RWPE2 (cell line): ENCODE measurements around the gene STOML2.
A peak's percentile ranks its signal among the peaks of the same experiment; 100 is the strongest.

Source experiments
- ATAC-seq: fragments of 200-7000 bp; cut with Tn5 transposase; 3 replicates; pipeline ENCODE4 v1.9.1; 2021; ENCODE audit warnings: low read depth
- DNase-seq: peaks from one replicate; pipeline ENCODE4 v3.0.0-alpha.2; 2020; ENCODE audit warnings: low spot score
- H3K27ac ChIP-seq: fragments of 450-650 bp; 2 replicates; pipeline ENCODE4 v1.5.1; 2017; ENCODE audit warnings: mild to moderate bottlenecking; ENCODE audit not compliant: poor library complexity, severe bottlenecking
- H3K27me3 ChIP-seq: fragments of 250-450 bp; sonication (Bioruptor Pico); 2 replicates; pipeline ENCODE4 v1.5.1; 2021; ENCODE audit warnings: mild to moderate bottlenecking, moderate library complexity; ENCODE audit not compliant: insufficient read depth, poor library complexity, severe bottlenecking
- H3K36me3 ChIP-seq: fragments of 250-450 bp; sonication (Bioruptor Pico); 2 replicates; pipeline ENCODE4 v1.5.1; 2020; ENCODE audit warnings: low read depth, mild to moderate bottlenecking, moderate library complexity
- H3K4me1 ChIP-seq: fragments of 250-450 bp; sonication (Bioruptor Pico); 2 replicates; pipeline ENCODE4 v1.5.1; 2021; ENCODE audit warnings: mild to moderate bottlenecking, moderate library complexity; ENCODE audit not compliant: insufficient read depth, poor library complexity, severe bottlenecking
- H3K4me3 ChIP-seq: fragments of 250-450 bp; sonication (Bioruptor Pico); 2 replicates; pipeline ENCODE4 v1.5.1; 2021; ENCODE audit warnings: mild to moderate bottlenecking, moderate library complexity; ENCODE audit not compliant: severe bottlenecking
- H3K9me3 ChIP-seq: fragments of 250-450 bp; sonication (Bioruptor Pico); 2 replicates; pipeline ENCODE4 v1.5.1; 2021; ENCODE audit warnings: mild to moderate bottlenecking, moderate library complexity; ENCODE audit not compliant: severe bottlenecking
- TF ChIP-seq, protein P1 (sequence below): fragments of 450-650 bp; IDR thresholded peaks from one replicate; pipeline ENCODE4 v1.5.1; 2017; ENCODE audit warnings: mild to moderate bottlenecking, moderate library complexity; ENCODE audit not compliant: poor library complexity, severe bottlenecking

STOML2 gene

DNA sequence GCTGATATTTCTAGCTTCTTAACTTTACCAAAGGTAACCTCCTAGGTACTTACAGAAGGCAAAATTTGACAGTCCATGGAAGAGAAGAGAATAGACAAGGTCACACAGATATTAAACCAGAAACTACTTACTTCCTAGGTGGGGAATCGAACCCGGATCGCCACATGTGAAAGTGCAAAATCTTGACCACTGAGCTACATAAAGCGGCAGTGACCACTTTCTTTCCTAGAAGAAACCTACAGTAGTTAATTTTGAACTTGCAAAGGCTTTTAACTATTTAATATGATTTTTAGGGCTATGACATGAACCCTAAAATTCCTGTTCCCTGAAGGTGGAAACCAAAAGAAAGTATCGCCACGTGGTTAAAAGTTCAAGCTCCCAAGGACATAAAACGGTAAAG is 33.1 kb upstream of the STOML2 start:
- Histone ChIP-seq H3K36me3 (no peaks in the 10 kb centered on the region), H3K27me3 (no peaks in the 10 kb centered on the region), H3K27ac (no peak overlapping the region), H3K9me3 (no peaks in the 10 kb centered on the region), H3K4me1 (no peaks in the 10 kb centered on the region), H3K4me3 (no peak overlapping the region)
- TF ChIP-seq, protein P1, sequence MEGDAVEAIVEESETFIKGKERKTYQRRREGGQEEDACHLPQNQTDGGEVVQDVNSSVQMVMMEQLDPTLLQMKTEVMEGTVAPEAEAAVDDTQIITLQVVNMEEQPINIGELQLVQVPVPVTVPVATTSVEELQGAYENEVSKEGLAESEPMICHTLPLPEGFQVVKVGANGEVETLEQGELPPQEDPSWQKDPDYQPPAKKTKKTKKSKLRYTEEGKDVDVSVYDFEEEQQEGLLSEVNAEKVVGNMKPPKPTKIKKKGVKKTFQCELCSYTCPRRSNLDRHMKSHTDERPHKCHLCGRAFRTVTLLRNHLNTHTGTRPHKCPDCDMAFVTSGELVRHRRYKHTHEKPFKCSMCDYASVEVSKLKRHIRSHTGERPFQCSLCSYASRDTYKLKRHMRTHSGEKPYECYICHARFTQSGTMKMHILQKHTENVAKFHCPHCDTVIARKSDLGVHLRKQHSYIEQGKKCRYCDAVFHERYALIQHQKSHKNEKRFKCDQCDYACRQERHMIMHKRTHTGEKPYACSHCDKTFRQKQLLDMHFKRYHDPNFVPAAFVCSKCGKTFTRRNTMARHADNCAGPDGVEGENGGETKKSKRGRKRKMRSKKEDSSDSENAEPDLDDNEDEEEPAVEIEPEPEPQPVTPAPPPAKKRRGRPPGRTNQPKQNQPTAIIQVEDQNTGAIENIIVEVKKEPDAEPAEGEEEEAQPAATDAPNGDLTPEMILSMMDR, result no peak
- DNase-seq (no peak), ATAC-seq (no peak)

DNA sequence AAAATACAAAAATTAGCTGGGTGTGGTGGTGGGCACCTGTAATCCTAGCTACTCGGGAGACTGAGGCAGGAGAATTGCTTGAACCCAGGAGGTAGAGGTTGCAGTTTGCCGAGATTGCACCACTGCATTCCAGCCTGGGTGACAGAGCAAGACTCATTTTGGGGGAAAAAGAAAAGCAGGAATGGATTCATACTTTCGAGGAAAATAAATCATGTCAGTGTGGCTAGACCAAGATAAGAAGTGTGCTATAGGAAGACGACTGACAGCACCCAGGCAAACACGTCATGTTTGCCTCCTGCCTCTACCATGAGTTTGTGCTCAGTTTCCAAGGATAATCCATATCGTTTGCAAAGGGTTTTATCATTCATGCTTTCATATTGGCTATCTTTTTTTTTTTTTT is 32.0 kb upstream of the STOML2 start:
- no peaks in the 10 kb centered on the region for H3K9me3 ChIP-seq

DNA sequence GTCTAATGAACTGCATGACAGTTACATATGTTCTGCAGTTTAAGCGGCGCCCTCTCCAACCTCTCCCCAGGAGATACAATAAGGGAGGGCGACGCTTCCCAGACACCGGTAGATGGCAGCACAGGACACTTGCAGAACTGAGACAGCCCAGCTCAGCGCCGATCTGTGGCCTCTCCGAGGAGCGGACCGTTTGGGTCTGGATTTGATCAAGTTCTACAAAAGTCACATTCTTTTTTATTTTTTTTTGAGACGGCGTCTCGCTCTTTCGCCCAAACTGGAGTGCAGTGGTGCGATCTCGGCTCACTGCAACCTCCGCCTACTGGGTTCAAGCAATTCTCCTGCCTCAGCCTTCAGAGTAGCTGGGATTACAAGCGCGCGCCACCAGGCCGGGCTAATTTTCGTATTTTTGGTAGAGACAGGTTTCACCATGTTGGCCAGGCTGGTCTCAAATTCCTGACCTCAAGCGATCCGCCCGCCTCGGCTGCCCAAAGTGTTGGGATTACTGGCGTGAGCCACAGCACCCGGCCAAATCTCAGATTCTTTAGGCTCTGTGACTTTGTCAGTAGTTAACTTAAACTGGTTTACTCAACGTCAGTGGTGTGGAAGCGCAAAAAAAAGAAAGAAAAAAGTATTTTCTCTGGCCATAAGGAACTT is 14.1 kb upstream of the STOML2 start:
- DNase-seq (peak; percentile 91), ATAC-seq (peak; percentile 54)
- Histone ChIP-seq H3K36me3 (no peaks in the 10 kb centered on the region), H3K4me1 (peaks cover 12% of the 10 kb centered on the region), H3K27ac (peak overlapping the region; percentile 94), H3K9me3 (no peaks in the 10 kb centered on the region), H3K4me3 (peak overlapping the region; percentile 51), H3K27me3 (no peaks in the 10 kb centered on the region)
- TF ChIP-seq, protein P1, result peak; percentile 96

More for the DNA sequence above, 32.0 kb upstream of the STOML2 start:
- H3K36me3 ChIP-seq, result no peaks in the 10 kb centered on the region
- no peak for DNase-seq
- no peak overlapping the region for H3K4me3 ChIP-seq
- H3K4me1 ChIP-seq, result no peaks in the 10 kb centered on the region
- H3K27ac ChIP-seq, result no peak overlapping the region
- no peaks in the 10 kb centered on the region for H3K27me3 ChIP-seq
- TF ChIP-seq, protein P1, result no peak
- ATAC-seq, result no peak

DNA sequence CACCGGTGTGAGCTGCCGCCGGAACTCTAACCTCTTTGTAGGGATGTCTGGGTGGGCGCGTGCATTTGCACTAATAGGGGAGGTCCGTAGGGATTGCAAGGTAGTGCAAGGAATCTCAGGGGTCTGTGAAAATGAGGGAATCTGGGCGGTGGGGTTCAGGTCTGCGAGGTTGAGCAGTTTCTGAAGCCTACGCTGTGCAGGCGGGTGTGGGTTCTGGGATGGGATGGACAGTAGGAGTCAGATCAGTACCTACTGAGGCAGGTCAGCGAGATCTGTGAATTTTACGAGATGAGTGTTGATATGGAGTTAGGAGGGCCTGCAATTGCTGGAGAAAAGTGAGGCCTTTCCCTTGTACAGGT is 13.6 kb upstream of the STOML2 start:
- Histone ChIP-seq H3K36me3 (no peaks in the 10 kb centered on the region), H3K27me3 (no peaks in the 10 kb centered on the region), H3K27ac (peak overlapping the region; percentile 94), H3K4me3 (peak overlapping the region; percentile 51), H3K4me1 (peaks cover 15% of the 10 kb centered on the region), H3K9me3 (no peaks in the 10 kb centered on the region)
- TF ChIP-seq, protein P1, result no peak
- ATAC-seq, result peak; percentile 4
- DNase-seq, result no peak
